HG02840 (cell line): ENCODE data around the gene USP6.
"Not testable (repeated sequence)": the region's sequence is repeated elsewhere in the genome, so short reads cannot be mapped to it uniquely, and the experiment has no call there.

Source experiments
- ATAC-seq: cut with Tn5 transposase; IDR thresholded peaks from one replicate; pipeline ENCODE4 v1.9.1; 2021; ENCODE audit warnings: mild to moderate bottlenecking, moderate library complexity, moderate number of reproducible peaks; ENCODE audit not compliant: unreplicated experiment, low FRiP score

Gene USP6

GRCh38 chr17:5134571-5134970, 18.7 kb downstream of the USP6 start:
- not testable (repeated sequence) for ATAC-seq

DNA sequence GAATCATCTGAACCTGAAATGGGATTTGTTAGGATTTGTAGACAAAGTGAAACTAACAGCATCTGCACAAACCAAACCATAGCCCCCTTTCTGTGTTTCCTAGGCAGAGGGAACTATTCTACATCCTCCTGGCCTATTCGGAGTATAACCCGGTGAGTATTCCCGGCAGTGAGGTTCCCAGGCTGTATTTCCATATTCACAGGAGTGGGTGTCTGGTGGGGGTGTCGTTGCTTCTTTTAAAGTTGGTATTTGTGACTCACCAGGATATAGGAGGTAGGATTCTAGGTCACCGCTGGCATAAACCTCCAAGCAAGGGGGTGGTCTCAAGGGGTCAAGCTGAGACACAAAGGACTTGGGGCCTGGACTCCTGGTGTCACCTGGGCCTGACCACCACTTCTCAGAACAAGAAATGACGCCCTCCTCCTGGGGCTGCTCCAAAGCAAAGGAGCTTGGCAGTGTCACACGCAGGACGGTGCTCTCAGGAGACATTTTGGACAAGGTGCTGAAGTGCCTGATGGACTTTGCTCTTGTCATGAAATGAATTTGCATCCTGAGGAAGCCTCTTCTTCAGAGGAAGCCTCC, 19.4 kb downstream of the USP6 start:
- not testable (repeated sequence) for ATAC-seq

- ATAC-seq, result no peak
These were observed 20.1 kb downstream of the USP6 start for GRCh38 chr17:5135726-5136579.

- ATAC-seq, result not testable (repeated sequence)
These were observed 21.0 kb downstream of the USP6 start for GRCh38 chr17:5136580-5137412.

GRCh38 chr17:5137511-5138197, 21.8 kb downstream of the USP6 start:
- not testable (repeated sequence) for ATAC-seq

DNA sequence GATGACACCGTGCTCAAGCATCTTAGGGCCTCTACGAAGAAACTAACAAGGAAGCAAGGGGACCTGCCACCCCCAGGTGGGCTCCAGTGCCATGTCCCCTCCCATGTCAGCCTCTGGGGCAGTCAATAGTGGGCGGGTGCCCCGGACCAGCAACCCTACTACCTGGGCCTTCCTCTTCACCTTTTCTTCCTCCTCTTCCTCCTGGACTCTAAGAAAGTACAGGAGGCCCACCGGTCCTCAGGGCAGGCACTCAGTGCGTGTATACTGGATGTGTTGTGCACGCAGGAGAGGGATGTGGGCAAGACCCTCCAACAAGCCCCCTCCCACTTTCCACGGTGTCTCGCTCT, 22.3 kb downstream of the USP6 start:
- ATAC-seq, result not testable (repeated sequence)

GRCh38 chr17:5138616-5139457, 23.0 kb downstream of the USP6 start:
- no peak for ATAC-seq

GRCh38 chr17:5139458-5139732, 23.6 kb downstream of the USP6 start:
- no peak for ATAC-seq

GRCh38 chr17:5142877-5143276, 27.0 kb downstream of the USP6 start:
- ATAC-seq, result not testable (repeated sequence)

DNA sequence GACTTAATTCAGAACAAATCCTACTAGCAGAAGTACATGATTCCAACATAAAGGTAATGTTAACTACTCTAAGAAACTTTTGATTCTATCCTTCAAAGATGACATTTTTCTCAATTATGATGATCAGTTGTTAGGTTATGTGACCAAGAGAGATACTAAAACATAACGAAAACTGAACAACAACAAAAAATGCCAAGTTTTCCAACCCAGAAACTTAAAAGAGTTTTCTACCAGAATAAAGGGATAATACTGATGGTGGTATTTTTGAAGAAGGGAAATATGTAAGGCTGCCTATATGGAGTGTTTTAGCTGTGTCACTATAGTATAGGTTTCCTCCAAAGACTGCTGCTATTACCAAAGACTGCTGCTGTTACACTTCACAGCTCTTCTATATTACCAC, 30.3 kb downstream of the USP6 start:
- ATAC-seq, result not testable (repeated sequence)

GRCh38 chr17:5160702-5161101, 44.9 kb downstream of the USP6 start:
- not testable (repeated sequence) for ATAC-seq

DNA sequence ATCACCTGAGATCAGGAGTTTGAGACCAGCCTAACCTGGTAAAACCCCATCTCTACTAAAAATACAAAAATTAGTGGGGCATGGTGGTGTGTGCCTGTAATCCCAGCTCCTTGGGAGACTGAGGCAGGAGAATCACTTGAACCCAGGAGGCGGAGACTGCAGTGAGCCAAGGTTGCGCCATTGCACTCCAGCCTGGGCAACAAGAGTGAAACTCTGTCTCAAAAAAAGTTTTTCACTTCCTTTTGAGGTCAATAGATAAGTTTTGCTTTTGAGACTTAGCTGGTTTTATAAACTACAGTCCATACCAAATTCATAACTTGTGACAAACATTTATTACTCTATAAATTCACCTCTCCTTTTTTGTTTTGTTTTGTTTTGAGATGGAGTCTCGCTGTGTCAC, 46.0 kb downstream of the USP6 start:
- not testable (repeated sequence) for ATAC-seq

GRCh38 chr17:5164436-5164835, 48.6 kb downstream of the USP6 start:
- no peak for ATAC-seq

DNA sequence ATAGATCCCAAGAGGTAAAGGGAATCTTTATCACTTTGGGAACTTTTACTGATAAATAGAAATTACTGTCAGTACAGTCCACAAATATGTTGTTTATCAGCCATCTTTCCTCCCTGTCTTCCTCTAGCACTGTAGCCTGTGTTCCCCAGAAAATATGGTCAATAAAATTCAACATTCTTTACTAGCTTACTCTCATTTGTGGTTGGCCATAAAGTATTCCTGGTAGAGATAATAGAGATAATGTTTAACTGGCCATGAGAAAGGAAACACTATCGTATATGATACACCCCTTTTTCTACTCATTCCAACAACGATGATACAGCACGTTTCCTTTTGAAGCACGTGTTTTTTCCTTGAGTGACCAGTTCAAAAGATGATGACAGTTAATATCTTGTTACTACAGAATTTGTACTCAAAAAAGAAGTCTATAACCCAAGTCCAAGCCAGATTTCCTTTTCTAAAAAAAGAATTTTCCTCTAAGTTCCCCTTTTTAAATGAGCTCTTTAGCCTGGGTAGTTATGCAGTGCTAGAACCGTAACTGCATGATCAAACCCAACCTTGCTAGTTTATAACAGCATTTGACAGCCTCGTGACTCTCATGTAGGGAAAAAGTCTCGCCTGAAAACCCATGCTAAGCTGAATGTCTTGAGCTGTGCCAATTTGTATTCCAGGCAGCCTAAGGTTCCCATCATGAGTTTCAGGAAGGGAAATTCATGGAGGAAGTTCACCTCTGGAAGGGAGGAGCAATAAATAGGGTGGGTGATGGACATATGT, 50.1 kb downstream of the USP6 start:
- not testable (repeated sequence) for ATAC-seq

- not testable (repeated sequence) for ATAC-seq
These were observed 59.2 kb downstream of the USP6 start for GRCh38 chr17:5175027-5175426.

DNA sequence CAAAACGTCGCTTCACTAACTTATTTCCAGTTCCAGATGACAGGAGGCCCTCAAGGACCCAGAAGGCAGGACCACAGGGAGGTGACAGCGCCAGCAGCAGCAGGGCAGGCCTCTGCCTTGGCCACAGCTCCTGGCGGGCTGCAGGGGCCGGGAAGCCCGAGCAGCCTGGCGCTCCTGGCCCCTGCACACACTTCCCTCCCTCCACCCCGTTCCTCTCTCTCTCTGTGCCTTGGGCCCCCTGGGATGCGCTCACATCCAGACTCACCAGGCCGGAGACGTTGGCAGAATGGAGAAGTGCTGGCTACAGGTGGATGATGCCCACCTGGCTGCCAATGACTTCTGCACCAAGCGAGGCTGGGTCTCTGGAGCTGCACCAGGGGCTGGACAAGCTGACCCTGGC, 63.2 kb downstream of the USP6 start:
- no peak for ATAC-seq

- no peak for ATAC-seq
These were observed 65.9 kb downstream of the USP6 start for GRCh38 chr17:5181509-5182305.
